ENCODE results near the gene SRBD1. TPM values are rescaled to one million over a fixed set of nuclear protein-coding genes. Genes with fewer than 3 reads are reported as not detected.

Gene SRBD1
- total and polyA plus RNA-seq, 8 donors: 13.4 to 20.0 (median 17.6) TPM

DNA sequence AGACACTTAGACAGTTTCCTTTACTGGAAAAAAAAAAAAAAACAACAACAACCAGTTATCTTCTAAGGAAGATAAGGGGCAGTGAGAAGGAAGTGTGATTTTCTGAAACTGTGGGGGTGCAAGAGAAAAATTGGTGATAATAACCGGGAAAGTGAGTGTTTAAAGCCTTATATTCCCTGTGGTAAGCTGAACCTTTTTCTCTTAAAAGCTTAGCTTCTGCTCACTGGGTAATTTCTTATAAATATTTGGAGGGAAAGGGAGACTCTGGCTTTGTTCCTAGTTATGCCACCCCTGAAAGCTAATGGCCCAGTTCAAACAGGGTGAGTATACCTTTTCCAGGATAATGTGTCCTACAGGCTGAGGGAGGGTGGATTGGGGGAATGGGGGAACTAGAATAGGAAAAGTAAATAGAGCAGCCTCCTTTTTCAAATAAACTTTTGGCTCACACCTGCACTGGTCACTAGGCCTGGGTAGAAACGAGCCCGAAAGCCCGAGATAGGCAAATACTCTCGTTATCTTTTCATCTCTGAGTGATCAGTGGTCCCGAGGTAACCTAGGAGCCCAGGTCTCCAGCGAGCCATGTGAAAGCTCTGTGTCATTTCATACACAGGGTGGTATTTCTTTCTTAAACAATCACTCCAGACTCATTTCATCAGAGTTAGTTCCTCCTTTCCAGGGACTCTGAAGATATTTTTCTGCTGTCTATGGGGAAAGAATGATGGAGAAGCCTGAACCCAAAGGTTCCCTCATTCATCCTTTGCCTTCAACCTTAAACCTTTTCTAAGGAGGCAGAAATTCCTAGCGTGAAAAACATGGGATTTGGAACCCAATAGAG, 15.5 kb upstream of the SRBD1 start:
- no peaks in the 10 kb centered on the region for H3K9me3 ChIP-seq
- H3K36me3 ChIP-seq: no peaks in the 10 kb centered on the region
- H3K27me3 ChIP-seq: peaks cover 0 to 4% of the 10 kb centered on the region in 2 donors
- DNase-seq: no peak
- peak; percentile 88 for ATAC-seq
- no peak overlapping the region for H3K4me3 ChIP-seq
- intact Hi-C loops (cut with DNase I): no loop called here
- TF ChIP-seq, protein P1, sequence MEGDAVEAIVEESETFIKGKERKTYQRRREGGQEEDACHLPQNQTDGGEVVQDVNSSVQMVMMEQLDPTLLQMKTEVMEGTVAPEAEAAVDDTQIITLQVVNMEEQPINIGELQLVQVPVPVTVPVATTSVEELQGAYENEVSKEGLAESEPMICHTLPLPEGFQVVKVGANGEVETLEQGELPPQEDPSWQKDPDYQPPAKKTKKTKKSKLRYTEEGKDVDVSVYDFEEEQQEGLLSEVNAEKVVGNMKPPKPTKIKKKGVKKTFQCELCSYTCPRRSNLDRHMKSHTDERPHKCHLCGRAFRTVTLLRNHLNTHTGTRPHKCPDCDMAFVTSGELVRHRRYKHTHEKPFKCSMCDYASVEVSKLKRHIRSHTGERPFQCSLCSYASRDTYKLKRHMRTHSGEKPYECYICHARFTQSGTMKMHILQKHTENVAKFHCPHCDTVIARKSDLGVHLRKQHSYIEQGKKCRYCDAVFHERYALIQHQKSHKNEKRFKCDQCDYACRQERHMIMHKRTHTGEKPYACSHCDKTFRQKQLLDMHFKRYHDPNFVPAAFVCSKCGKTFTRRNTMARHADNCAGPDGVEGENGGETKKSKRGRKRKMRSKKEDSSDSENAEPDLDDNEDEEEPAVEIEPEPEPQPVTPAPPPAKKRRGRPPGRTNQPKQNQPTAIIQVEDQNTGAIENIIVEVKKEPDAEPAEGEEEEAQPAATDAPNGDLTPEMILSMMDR (IDR thresholded peaks at IDR 0.05): no peak
- H3K4me1 ChIP-seq: no peaks in the 10 kb centered on the region
- no peak overlapping the region for H3K27ac ChIP-seq

DNA sequence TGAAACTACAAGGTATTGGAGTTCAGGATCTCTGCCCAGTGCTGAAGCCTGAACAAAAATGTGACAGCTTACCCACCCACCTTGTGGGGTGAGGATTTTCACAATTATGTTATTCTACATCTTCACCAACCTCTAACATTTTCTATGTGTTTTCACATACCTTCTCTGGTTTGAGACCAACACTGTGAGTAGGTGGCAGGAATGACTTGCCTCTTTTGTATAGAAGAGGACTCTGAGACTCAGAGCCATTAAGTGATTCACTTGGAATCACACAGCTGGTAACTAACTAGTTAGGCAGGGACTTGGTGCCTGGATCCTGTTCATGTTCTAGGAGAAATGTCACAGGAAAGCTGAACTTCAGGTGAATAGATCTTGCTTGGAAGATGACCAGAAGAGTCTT, 14.8 kb upstream of the SRBD1 start:
- H3K9me3 ChIP-seq: no peaks in the 10 kb centered on the region
- no peak overlapping the region for H3K4me3 ChIP-seq
- peaks cover 0 to 4% of the 10 kb centered on the region in 2 donors for H3K27me3 ChIP-seq
- H3K27ac ChIP-seq: no peak overlapping the region
- intact Hi-C loops (cut with DNase I): no loop called here
- H3K36me3 ChIP-seq: no peaks in the 10 kb centered on the region
- no peaks in the 10 kb centered on the region for H3K4me1 ChIP-seq
- DNase-seq (no peak), ATAC-seq (no peak)
- TF ChIP-seq, protein P1 (IDR thresholded peaks at IDR 0.05): no peak

DNA sequence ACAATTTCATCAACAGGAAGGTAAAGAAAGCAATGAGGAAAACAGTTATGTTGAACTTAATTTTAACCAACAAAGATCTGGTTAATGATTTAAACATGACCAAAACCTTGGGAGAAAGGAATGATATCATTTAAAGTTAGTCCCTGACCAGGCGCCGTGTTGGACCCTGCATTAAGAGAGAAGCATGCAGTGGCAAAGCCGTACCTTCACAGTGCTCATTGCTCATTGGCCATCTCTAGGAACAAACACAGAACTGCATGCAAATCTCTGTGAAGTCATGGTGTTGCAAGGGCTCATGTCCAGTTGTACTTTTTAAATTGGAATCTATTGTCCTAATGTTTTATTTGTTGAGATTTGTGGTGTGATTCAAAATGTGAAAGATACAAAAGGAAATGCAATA, 12.0 kb upstream of the SRBD1 start:
- Histone ChIP-seq H3K4me1 (no peaks in the 10 kb centered on the region), H3K4me3 (no peak overlapping the region), H3K27ac (no peak overlapping the region), H3K9me3 (no peaks in the 10 kb centered on the region), H3K36me3 (no peaks in the 10 kb centered on the region), H3K27me3 (peaks cover 0 to 4% of the 10 kb centered on the region in 2 donors)
- no peak for ATAC-seq
- DNase-seq: no peak
- intact Hi-C loops (cut with DNase I): no loop called here
- TF ChIP-seq, protein P1 (IDR thresholded peaks at IDR 0.05): no peak

DNA sequence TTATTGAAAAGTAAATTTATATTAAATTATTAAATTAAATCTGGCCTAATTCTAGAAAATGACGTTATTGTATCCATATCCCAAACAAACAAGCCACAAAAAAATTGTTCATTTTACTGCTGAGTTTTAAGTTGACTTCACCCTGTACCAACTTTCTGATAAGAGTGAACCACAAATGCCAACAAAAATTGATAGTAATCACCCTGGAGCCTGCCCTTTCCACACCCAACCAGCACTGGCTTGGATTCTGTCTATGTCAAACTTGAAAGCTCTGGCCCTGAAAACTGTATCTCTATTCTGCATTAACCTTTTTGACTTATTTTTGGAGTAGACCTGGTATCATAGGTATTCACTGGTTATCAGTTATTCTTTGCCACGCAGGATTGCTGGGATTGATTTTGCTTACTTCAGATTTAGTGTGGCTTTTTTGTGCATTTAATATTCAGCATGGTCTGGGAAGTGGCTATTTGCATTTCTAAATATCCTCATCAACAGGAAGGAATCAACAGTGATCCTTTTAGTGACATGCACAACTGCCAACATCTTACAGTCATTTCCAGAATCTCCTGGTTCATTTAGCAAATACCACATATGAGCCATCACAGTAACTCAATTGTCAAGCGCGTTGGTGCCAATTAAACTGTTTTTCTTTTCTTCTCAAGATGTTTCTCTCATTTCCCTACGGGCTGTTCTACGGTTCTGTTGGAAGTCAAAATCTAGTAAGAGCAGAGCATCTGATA, 11.4 kb upstream of the SRBD1 start:
- H3K4me1 ChIP-seq: no peaks in the 10 kb centered on the region
- DNase-seq (no peak), ATAC-seq (no peak)
- H3K4me3 ChIP-seq: no peak overlapping the region
- peaks cover 0 to 4% of the 10 kb centered on the region in 2 donors for H3K27me3 ChIP-seq
- H3K9me3 ChIP-seq: no peaks in the 10 kb centered on the region
- no peak overlapping the region for H3K27ac ChIP-seq
- intact Hi-C loops (cut with DNase I): no loop called here
- no peaks in the 10 kb centered on the region for H3K36me3 ChIP-seq
- TF ChIP-seq, protein P1 (IDR thresholded peaks at IDR 0.05): no peak

DNA sequence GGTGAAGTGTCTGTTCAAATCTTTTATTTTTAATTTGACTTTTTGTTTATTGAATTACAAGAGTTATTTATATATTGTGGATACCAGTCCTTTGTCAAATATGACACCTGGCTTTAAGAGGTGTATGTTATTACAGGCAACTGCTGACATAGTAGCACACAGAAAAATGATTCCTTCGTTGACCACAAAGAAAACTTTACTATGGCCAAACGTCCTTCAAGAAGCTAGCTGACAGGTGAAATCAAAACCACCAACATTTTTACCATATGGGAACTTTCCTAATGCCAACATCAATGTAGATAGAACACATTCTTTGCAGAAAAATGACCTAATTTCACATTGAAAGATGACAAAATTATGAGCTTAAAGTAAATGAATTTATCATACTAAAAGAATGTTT, 6.4 kb upstream of the SRBD1 start:
- no peaks in the 10 kb centered on the region for H3K27me3 ChIP-seq
- intact Hi-C loops (cut with DNase I): no loop called here
- no peaks in the 10 kb centered on the region for H3K36me3 ChIP-seq
- TF ChIP-seq, protein P1 (IDR thresholded peaks at IDR 0.05): no peak
- H3K4me3 ChIP-seq: no peak overlapping the region
- H3K9me3 ChIP-seq: no peaks in the 10 kb centered on the region
- ATAC-seq: no peak
- DNase-seq: no peak
- no peak overlapping the region for H3K27ac ChIP-seq
- no peaks in the 10 kb centered on the region for H3K4me1 ChIP-seq

All from left lung (tissue), 10 donors.